GM18909 (cell line): Measurements from ENCODE around the gene GOLGA6L4.
"Not testable (repeated sequence)": the region's sequence is repeated elsewhere in the genome, so short reads cannot be mapped to it uniquely, and the experiment has no call there.

Experiments
- ATAC-seq: cut with Tn5 transposase; IDR thresholded peaks from one replicate; pipeline ENCODE4 v1.9.1; 2021; ENCODE audit warnings: mild to moderate bottlenecking; ENCODE audit not compliant: unreplicated experiment, poor library complexity

Gene GOLGA6L4, protein sequence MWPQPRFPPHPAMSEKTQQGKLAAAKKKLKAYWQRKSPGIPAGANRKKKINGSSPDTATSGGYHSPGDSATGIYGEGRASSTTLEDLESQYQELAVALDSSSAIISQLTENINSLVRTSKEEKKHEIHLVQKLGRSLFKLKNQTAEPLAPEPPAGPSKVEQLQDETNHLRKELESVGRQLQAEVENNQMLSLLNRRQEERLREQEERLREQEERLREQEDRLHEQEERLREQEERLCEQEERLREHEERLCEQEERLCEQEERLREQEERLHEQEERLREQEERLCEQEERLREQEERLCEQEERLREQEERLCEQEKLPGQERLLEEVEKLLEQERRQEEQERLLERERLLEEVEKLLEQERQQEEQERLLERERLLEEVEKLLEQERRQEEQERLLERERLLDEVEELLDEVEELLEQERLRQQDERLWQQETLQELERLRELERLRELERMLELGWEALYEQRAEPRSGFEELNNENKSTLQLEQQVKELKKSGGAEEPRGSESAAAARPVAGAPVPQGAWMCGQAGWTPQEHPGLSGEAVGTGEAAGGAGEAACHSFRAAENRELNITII

DNA sequence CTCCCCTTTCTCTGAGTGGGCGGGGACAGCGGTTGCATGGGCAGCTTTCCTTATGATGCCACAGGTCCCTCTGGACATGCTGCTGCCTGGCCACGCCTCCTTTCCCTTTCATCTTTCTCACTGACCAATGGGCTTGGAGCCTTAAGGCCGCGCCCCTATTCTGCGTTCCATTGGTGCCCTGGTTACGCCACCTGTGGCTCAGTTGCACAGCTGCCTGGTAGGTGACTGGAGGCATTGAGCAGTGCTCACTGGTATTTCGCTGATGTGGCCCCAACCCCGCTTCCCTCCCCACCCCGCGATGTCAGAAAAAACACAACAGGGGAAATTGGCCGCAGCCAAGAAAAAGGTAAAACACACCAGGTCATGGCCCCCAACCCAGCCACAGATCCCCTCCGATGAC, at the start of gene GOLGA6L4:
Gene GOLGA6L4 (plus strand): TSS at position 201 of the 400 bp plus-strand sequence. CDS start 62 bp downstream, at position 263.
- not testable (repeated sequence) for ATAC-seq

DNA sequence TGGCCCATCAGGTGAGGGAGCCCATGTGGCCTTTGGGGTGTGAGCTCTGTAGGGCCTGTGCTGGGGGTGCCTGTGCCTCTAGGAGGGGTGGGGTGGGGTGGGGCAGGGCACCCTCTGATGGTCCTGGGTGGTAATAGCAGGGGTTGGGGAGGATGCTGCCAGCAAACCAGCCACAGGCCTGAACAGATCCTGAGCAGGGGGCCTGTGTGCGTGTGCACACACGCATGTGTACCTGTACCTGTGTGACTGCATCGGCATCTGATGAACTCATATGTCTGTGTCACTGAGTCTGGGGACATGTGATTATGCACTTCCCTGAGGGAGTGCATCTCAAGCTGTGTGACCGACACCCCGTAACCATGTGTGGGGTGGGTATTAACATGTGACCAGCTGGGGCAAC, 42.6 kb upstream of the GOLGA6L4 start:
- not testable (repeated sequence) for ATAC-seq

DNA sequence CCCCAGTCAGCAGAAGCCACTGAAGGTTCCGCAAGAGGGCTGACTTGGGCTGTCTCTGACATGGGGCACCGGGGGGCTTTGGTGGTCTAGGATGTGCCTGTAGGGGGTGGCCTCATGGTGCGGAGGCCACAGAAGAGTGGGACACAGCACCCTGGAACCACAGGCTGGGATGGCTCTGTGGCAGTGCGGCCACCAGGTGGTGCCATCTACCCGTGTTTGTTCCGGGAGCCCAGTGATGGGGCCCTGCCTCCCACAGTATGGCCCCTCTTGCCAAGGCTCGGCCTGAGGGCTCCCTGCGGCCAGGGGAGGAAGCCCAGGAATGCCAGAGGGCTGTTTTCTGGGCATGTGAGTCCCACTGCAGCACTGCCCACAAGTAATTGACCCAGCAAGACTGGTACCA, 40.0 kb upstream of the GOLGA6L4 start:
- ATAC-seq = peak; percentile 93

DNA sequence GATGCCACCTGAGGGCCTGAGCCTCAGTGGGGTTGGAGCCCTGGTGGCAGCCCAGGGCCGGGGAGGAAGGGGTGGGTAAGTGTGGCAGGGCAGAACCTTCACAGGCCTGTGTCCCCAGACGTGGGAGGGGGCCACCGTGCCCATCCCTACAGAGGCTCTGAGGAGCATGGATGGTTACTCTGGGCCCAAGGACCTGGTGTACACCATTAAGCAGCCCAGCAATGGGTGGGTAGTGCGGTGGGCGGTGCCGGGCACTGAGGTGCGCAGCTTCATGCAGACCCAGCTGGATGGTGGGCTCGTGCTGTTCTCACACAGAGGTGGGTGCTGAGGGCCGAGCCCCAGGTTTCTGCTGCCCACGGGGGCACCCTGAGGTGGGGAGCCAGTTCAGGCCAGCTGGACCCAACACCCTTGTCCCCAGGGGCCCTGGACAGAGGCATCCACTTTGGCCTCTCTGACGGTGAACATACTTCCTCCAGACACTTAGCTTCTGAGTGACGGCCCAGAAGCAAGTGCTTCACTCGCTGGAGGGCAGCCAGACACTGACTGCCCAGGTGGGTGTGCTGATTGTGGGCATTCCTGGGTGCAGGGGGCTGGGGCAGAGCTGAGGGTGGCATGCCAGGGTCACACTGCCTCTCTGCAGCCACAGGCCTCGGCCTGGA, 38.9 kb upstream of the GOLGA6L4 start:
- ATAC-seq = not testable (repeated sequence)

DNA sequence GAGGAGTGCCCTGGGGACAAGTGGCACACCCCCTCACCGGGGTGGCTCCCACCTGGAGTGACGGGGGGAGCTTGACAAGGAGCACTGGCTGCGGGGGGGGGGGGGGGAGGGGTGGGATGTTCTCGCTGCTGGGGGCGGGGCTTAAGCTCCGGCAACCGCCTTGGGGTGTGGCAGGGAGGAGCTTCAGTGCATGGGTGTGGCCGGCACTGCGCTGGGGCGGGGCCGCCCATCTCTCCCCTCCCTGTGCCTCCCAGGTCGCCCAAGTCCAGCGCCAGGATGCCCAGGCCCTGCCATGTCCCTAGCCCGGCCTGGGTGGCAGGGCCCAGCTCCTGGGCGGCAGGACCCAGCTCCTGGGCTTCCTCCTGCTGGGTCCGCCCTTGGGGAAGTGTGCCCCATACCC, 35.7 kb upstream of the GOLGA6L4 start:
- not testable (repeated sequence) for ATAC-seq

DNA sequence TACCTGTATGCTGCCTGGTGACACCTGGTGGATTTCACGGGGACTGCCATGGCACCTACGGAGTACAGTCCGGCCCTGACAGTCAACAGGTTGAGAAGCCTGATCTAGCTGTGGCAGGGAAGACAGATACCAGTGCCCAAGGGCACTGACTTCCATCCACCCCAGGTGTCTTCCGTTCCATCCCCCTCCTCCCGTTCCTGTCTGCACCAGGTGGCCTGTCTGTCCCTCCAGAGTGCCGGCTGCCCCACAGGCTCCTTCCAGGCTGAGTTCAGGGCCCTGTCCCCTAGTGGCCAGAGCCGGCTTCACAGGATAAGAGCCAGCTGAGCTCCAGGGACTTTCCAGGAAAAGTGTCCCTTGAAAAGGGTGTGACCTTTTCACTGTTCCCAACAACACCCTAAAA, 10.9 kb downstream of the GOLGA6L4 start:
- not testable (repeated sequence) for ATAC-seq
